Measurements from ENCODE around the gene ANKRD10. TPM values are rescaled to one million over a fixed set of nuclear protein-coding genes. Genes with fewer than 3 reads are reported as not detected.

The ANKRD10 gene
- total RNA-seq, 4 donors from 2014 or later: 39.5 to 94.4 (median 56.2) TPM

DNA sequence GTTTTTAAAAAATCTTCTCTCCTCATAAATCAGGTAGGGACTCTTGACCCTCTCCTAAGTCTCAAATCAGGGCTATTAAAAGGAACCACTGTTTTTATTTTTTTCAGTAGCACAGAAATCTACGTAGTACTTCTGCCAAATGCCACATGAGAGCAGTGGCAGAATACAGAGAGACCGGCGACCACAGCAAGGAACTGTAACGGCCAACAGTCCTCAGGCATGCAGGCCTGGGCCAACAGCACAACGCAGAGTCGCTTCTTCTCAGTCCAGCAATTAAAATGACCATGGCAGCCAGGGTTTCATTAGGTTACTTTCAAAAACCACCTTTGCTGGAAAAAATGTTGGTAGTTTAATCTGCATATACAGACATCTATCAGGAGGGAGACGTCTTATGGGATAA is 34.2 kb downstream of the ANKRD10 start:
- TF ChIP-seq POLR2AphosphoS5 (IDR thresholded peaks at IDR 0.05): no peak
- TF ChIP-seq EP300 (IDR thresholded peaks at IDR 0.05): no peak
- no peak for TF ChIP-seq POLR2A (IDR thresholded peaks at IDR 0.05)
- H3K27ac ChIP-seq: no peak overlapping the region
- H3K36me3 ChIP-seq: no peaks in the 10 kb centered on the region
- peaks cover 1% of the 10 kb centered on the region for H3K4me1 ChIP-seq
- no peaks in the 10 kb centered on the region for H3K9me3 ChIP-seq
- H3K27me3 ChIP-seq: no peaks in the 10 kb centered on the region
- WGBS: 77% methylated on average over 7 of the region's 7 CpGs
- no peak for DNase-seq (ENCODE audit: low spot score in 2 of 2)
- no peak overlapping the region for H3K4me3 ChIP-seq

DNA sequence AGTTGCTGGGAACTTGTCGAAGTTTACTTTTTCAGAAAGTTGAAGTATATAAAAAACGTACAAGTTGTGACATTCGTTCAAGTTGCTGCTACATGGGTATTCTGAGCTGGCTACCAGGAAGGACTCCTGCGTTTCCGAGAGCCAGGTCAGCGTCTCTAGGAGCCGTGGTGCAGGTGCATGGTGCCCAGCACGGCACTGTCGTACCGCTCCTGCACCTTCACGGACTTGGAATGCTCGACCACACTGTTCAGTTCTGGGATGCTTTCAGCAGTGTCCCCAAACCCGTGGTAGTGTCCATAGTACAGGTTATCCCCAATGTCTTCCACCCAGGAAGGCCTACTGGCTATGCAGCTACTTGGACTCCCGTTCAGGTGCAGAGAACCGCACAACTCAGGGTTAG is 35.4 kb downstream of the ANKRD10 start:
- DNase-seq (ENCODE audit: low spot score in 2 of 2): no peak
- no peak overlapping the region for H3K4me3 ChIP-seq
- no peaks in the 10 kb centered on the region for H3K27me3 ChIP-seq
- no peaks in the 10 kb centered on the region for H3K9me3 ChIP-seq
- H3K27ac ChIP-seq: no peak overlapping the region
- WGBS: 79% methylated on average over 10 of the region's 15 CpGs
- H3K36me3 ChIP-seq: no peaks in the 10 kb centered on the region
- TF ChIP-seq, protein P1, sequence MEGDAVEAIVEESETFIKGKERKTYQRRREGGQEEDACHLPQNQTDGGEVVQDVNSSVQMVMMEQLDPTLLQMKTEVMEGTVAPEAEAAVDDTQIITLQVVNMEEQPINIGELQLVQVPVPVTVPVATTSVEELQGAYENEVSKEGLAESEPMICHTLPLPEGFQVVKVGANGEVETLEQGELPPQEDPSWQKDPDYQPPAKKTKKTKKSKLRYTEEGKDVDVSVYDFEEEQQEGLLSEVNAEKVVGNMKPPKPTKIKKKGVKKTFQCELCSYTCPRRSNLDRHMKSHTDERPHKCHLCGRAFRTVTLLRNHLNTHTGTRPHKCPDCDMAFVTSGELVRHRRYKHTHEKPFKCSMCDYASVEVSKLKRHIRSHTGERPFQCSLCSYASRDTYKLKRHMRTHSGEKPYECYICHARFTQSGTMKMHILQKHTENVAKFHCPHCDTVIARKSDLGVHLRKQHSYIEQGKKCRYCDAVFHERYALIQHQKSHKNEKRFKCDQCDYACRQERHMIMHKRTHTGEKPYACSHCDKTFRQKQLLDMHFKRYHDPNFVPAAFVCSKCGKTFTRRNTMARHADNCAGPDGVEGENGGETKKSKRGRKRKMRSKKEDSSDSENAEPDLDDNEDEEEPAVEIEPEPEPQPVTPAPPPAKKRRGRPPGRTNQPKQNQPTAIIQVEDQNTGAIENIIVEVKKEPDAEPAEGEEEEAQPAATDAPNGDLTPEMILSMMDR (IDR thresholded peaks at IDR 0.05): no peak
- TF ChIP-seq POLR2A (IDR thresholded peaks at IDR 0.05) (no peak), EP300 (IDR thresholded peaks at IDR 0.05) (no peak), POLR2AphosphoS5 (IDR thresholded peaks at IDR 0.05) (no peak)
- peaks cover 7% of the 10 kb centered on the region for H3K4me1 ChIP-seq

DNA sequence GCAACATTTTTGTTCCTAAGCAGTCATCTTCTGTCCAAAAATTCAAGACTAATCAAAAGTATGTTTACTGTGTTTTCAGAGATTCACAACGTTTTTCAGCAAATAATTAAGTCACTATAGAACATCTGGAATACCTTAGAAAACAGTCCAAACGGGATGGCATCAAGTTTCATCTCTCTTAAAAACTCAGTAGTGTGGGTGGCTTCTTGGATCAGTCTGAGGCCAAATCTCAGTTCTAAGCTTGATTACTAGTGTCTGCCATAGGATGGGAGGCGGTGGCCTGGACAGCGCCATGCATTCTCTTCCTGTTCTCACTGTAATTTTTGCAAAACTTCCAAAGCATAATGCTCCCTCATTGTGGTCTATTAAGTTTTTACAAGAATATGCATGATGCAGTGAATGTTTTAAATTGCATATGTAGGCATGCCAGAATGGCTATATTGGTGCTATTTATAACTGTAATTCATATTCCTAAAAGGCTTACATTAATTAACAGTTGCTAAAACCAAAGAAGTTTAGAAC is 37.1 kb downstream of the ANKRD10 start:
- WGBS: 47% methylated on average over 4 of the region's 4 CpGs
- DNase-seq (ENCODE audit: low spot score in 2 of 2): no peak
- no peaks in the 10 kb centered on the region for H3K27me3 ChIP-seq

DNA sequence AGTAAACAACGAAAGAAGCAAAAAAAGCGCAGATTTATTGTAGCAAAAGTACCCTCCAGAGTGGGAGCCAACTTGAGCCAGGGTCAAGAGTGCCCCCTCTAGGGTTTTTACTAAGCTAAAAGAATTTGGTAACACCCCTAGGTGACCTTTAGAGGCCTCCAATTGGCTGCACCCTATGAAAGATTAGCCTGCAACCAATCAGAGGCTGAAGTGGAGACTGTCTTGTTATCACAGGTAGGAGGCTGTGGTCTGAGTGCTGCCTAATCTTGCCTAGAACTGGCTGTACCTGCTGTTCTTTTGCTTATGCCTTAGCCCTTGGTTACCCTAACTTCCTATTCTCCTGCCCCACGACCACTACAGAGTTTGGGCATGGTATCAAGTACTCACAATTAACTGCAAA is 38.3 kb downstream of the ANKRD10 start:
- Histone ChIP-seq H3K4me1 (peaks cover 10% of the 10 kb centered on the region), H3K4me3 (no peak overlapping the region), H3K27me3 (no peaks in the 10 kb centered on the region), H3K9me3 (no peaks in the 10 kb centered on the region), H3K36me3 (no peaks in the 10 kb centered on the region), H3K27ac (no peak overlapping the region)
- WGBS: 95% methylated on average over 3 of the region's 3 CpGs
- DNase-seq (ENCODE audit: low spot score in 2 of 2): no peak
- TF ChIP-seq, protein P1 (IDR thresholded peaks at IDR 0.05): no peak
- no peak for TF ChIP-seq EP300 (IDR thresholded peaks at IDR 0.05)
- TF ChIP-seq POLR2AphosphoS5 (IDR thresholded peaks at IDR 0.05): no peak
- no peak for TF ChIP-seq POLR2A (IDR thresholded peaks at IDR 0.05)

More for the DNA sequence above, 37.1 kb downstream of the ANKRD10 start:
- TF ChIP-seq EP300 (IDR thresholded peaks at IDR 0.05) (no peak), POLR2A (IDR thresholded peaks at IDR 0.05) (no peak), POLR2AphosphoS5 (IDR thresholded peaks at IDR 0.05) (no peak)
- TF ChIP-seq, protein P1 (IDR thresholded peaks at IDR 0.05): no peak
- H3K9me3 ChIP-seq: no peaks in the 10 kb centered on the region
- no peaks in the 10 kb centered on the region for H3K36me3 ChIP-seq
- H3K4me1 ChIP-seq: peaks cover 10% of the 10 kb centered on the region
- no peak overlapping the region for H3K27ac ChIP-seq
- H3K4me3 ChIP-seq: no peak overlapping the region

DNA sequence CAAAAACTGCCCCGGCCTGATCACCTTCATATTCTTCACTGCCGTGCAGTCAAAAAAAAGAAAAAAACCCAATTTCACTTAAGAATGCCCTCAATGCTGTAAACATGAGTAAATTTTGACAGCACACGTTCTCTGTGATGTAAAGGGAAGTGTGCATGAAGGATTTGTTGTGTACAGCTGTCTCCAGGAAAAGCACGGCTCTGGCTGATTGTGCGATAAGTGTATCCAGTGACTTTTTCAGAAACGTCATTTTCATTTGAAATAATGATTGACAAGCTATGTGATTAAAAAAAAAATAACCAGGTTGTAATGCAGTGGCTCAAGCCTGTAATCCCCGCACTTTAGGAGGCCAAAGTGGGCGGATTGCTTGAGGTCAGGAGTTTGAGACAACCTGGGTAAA is 39.6 kb downstream of the ANKRD10 start:
- DNase-seq (ENCODE audit: low spot score in 2 of 2): no peak
- TF ChIP-seq EP300 (IDR thresholded peaks at IDR 0.05) (no peak), POLR2A (IDR thresholded peaks at IDR 0.05) (no peak), POLR2AphosphoS5 (IDR thresholded peaks at IDR 0.05) (no peak)
- TF ChIP-seq, protein P1 (IDR thresholded peaks at IDR 0.05): no peak
- Histone ChIP-seq H3K4me3 (peak overlapping the region; percentile 42), H3K4me1 (peaks cover 22% of the 10 kb centered on the region), H3K27ac (no peak overlapping the region), H3K27me3 (no peaks in the 10 kb centered on the region), H3K36me3 (no peaks in the 10 kb centered on the region), H3K9me3 (no peaks in the 10 kb centered on the region)
- WGBS: 58% methylated on average over 8 of the region's 8 CpGs

DNA sequence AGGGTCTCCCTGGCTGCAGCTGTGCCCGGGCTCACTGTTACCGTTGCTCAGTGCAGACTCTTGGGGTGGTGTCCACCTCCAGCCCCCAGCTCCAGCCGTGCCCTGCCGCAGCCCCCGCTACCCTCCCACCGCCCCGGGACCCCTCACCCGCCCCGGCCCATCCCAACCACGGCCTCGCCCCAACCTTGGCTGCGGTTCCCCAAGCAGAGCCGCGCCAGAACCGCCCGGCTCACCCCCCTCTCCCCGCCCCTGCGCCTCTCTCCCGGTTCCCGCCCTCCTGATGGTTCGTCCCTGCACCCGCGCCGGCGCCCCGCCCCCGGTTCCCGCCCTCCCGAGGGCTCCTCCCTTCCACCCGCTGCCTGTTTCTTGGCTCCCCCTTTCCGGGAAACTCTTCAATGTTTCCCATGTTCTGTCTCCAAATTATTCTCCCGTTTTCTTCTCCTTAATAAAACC is 40.3 kb downstream of the ANKRD10 start:
- Histone ChIP-seq H3K9me3 (no peaks in the 10 kb centered on the region), H3K27ac (no peak overlapping the region), H3K27me3 (no peaks in the 10 kb centered on the region), H3K36me3 (no peaks in the 10 kb centered on the region), H3K4me3 (peak overlapping the region; percentile 42), H3K4me1 (peaks cover 29% of the 10 kb centered on the region)
- DNase-seq (ENCODE audit: low spot score in 2 of 2): peak; percentile 89 to 90
- TF ChIP-seq POLR2A (IDR thresholded peaks at IDR 0.05) (no peak), EP300 (IDR thresholded peaks at IDR 0.05) (no peak), POLR2AphosphoS5 (IDR thresholded peaks at IDR 0.05) (no peak)
- TF ChIP-seq, protein P1 (IDR thresholded peaks at IDR 0.05): no peak
- WGBS: 1% methylated on average over 21 of the region's 32 CpGs
